Right cardiac atrium (tissue), 5 donors: Measurements from ENCODE around the gene LAMTOR2. TPM values are rescaled to one million over a fixed set of nuclear protein-coding genes. Genes with fewer than 3 reads are reported as not detected.
A peak's percentile ranks its signal among the peaks of the same experiment; 100 is the strongest.
"Not testable (repeated sequence)": the region's sequence is repeated elsewhere in the genome, so short reads cannot be mapped to it uniquely, and the experiment has no call there.

Experiments
- ATAC-seq, 2 donors: fragments of 200-7000 bp; cut with Tn5 transposase; one replicate each; pipeline versions ENCODE4 v1.8.0 to v1.9.1; 2020; ENCODE audit warnings: moderate library complexity in 2 of 2, mild to moderate bottlenecking in 1 of 2
- DNase-seq, 3 donors: peaks; one replicate each; pipeline ENCODE4 v3.0.0-alpha.2; 2020
- H3K27ac ChIP-seq: one replicate; pipeline ENCODE4 v1.5.1; 2013; ENCODE audit warnings: mild to moderate bottlenecking, low read length, control low read depth, moderate library complexity
- H3K27me3 ChIP-seq: one replicate; pipeline ENCODE4 v1.6.1; 2013; ENCODE audit not compliant: control insufficient read depth, insufficient read depth
- H3K4me1 ChIP-seq: one replicate; pipeline ENCODE4 v1.6.1; 2013; ENCODE audit warnings: low read length; ENCODE audit not compliant: control insufficient read depth, insufficient read depth
- H3K4me3 ChIP-seq: one replicate; pipeline ENCODE4 v1.5.1; 2013; ENCODE audit warnings: low read length, control low read depth
- H3K9me3 ChIP-seq: one replicate; pipeline ENCODE4 v1.6.1; 2013; ENCODE audit warnings: low read length; ENCODE audit not compliant: control insufficient read depth
- WGBS: extraction: QIAGEN DNeasy Blood & Tissue Kit; methylation state at CpG from one replicate; pipeline ENCODE4 v1.1.7; 2013; 5-methylcytosine and 5-hydroxymethylcytosine counted together
- intact Hi-C, 4 donors: fragments of 100-400 bp; cut with DNase I; formaldehyde crosslinking; loops; one replicate each; pipeline versions ENCODE4 v1.11.0 to v1.14.0; 2022 to 2023
- polyA plus RNA-seq: library from polyadenylated mRNA; stranded (reverse); fragments of 200-250 nt; gene quantifications from one replicate; pipeline ENCODE4 v1.2.3, GENCODE V29; 2013
- total RNA-seq, 4 donors: library from RNA; stranded (reverse); fragmentation: NEBNext Ultra II Directional; extraction: Animal tissue kit (Norgen Biotek cat#: 25700); gene quantifications; one replicate each; pipeline ENCODE4 v1.2.1, GENCODE V29; 2021
- donor health status: healthy with polysubstance abuse.
- donor health status: DM: no; HTN: yes; CAD: no.
- donor health status: DM: no; HTN: no; CAD: no.
- donor health status: DM: no; HTN: yes; CAD: no; lungs with severe emphysema.
- donor health status: DM: yes; HTN: yes; CAD: no.

Gene LAMTOR2
- total and polyA plus RNA-seq, 5 donors = 43.8 to 100 (median 54.8) TPM

GRCh38 chr1:156067262-156067661 is 12.7 kb downstream of the LAMTOR2 start:
- Histone ChIP-seq H3K4me3 (no peak overlapping the region), H3K4me1 (no peaks in the 10 kb centered on the region), H3K27ac (no peak overlapping the region), H3K27me3 (no peaks in the 10 kb centered on the region), H3K9me3 (no peaks in the 10 kb centered on the region)
- intact Hi-C loops = no loop called here
- ATAC-seq (no peak), DNase-seq (peak in 1 of 3 donors; percentile 3)
- 78% methylated on average over 2 of the region's 2 CpGs for WGBS

- Histone ChIP-seq H3K27me3 (no peaks in the 10 kb centered on the region), H3K4me1 (no peaks in the 10 kb centered on the region), H3K9me3 (no peaks in the 10 kb centered on the region), H3K4me3 (no peak overlapping the region), H3K27ac (no peak overlapping the region)
- 63% methylated on average over 3 of the region's 3 CpGs for WGBS
- intact Hi-C loops = no loop called here
- ATAC-seq (no peak), DNase-seq (peak in 2 of 3 donors; percentile 5 to 19)
These were observed 15.2 kb downstream of the LAMTOR2 start for GRCh38 chr1:156069490-156070455.

GRCh38 chr1:156070548-156070947 is 16.0 kb downstream of the LAMTOR2 start:
- ATAC-seq = no peak
- WGBS = 44% methylated on average over 4 of the region's 4 CpGs
- no peaks in the 10 kb centered on the region for H3K27me3 ChIP-seq
- H3K4me3 ChIP-seq = no peak overlapping the region
- H3K9me3 ChIP-seq = no peaks in the 10 kb centered on the region
- H3K4me1 ChIP-seq = no peaks in the 10 kb centered on the region
- H3K27ac ChIP-seq = no peak overlapping the region
- peak in 2 of 3 donors; percentile 35 to 37 for DNase-seq
- intact Hi-C loops = no loop called here

- H3K4me1 ChIP-seq, H3K9me3 ChIP-seq, H3K27me3 ChIP-seq, intact Hi-C loops, ATAC-seq, H3K4me3 ChIP-seq, H3K27ac ChIP-seq: not testable (repeated sequence)
- WGBS = 86% methylated on average over 7 of the region's 7 CpGs
- peak in 2 of 3 donors; percentile 1 to 3 for DNase-seq
These were observed 16.8 kb downstream of the LAMTOR2 start for GRCh38 chr1:156071332-156071816.

GRCh38 chr1:156072251-156072650 is 17.7 kb downstream of the LAMTOR2 start:
- no peak overlapping the region for H3K4me3 ChIP-seq
- no peaks in the 10 kb centered on the region for H3K27me3 ChIP-seq
- ATAC-seq (no peak), DNase-seq (peak in 2 of 3 donors; percentile 8 to 10)
- intact Hi-C loops = no loop called here
- H3K27ac ChIP-seq = no peak overlapping the region
- no peaks in the 10 kb centered on the region for H3K9me3 ChIP-seq
- no peaks in the 10 kb centered on the region for H3K4me1 ChIP-seq
- 59% methylated on average over 6 of the region's 6 CpGs for WGBS

- Histone ChIP-seq H3K4me3 (no peak overlapping the region), H3K27ac (no peak overlapping the region), H3K4me1 (no peaks in the 10 kb centered on the region), H3K9me3 (no peaks in the 10 kb centered on the region), H3K27me3 (no peaks in the 10 kb centered on the region)
- no peak for ATAC-seq
- DNase-seq = peak in 2 of 3 donors; percentile 3 to 13
- 32% methylated on average over 1 of the region's 1 CpG for WGBS
- intact Hi-C loops = no loop called here
These were observed 18.6 kb downstream of the LAMTOR2 start for GRCh38 chr1:156073110-156073687.

DNA sequence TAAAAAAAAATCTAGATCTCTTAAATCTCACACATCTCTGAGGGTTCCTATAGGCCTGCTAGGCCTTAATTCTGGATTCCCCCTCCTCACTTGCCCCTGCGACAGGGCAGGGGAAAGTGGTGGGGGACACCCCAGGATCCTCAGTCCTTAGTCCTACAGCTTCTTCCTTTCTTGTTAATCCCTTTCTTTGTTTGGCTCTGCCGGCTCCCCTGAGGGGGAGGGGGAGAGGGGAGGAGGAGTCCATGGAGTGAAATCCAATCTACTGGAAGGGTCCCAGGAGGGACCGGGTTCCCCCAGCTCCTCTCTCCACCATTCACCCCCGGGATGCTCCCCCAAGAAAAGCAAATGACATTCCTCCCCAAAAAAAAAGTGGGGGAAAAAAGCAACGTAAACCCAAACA is 19.2 kb downstream of the LAMTOR2 start:
- H3K27ac ChIP-seq = no peak overlapping the region
- H3K9me3 ChIP-seq = no peaks in the 10 kb centered on the region
- ATAC-seq (no peak), DNase-seq (peak in 1 of 3 donors; percentile 2)
- no peak overlapping the region for H3K4me3 ChIP-seq
- H3K4me1 ChIP-seq = no peaks in the 10 kb centered on the region
- H3K27me3 ChIP-seq = no peaks in the 10 kb centered on the region
- intact Hi-C loops = no loop called here
- 46% methylated on average over 5 of the region's 5 CpGs for WGBS

DNA sequence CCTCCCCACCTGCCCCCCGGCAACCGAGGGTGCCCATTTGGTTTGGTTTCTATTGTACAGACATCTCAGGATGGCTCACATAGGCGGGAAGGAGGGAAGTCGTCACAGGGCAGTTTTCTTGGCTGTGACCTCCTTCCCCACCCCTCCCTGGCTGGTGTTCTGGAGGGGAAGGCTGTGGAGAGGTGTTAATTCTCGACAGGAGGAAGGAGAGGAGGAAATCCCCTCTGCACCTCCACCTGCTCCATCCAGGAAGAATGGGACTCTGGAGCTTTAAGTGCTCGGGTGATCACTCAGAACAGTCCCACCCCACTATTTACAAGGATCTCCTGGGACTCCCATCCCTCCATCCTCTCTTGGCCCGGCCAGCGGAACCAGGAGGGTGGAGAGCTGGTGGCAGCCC is 20.1 kb downstream of the LAMTOR2 start:
- no peak for ATAC-seq
- no peak overlapping the region for H3K4me3 ChIP-seq
- H3K9me3 ChIP-seq = no peaks in the 10 kb centered on the region
- intact Hi-C loops = no loop called here
- H3K4me1 ChIP-seq = no peaks in the 10 kb centered on the region
- no peak overlapping the region for H3K27ac ChIP-seq
- peak in 2 of 3 donors; percentile 3 to 11 for DNase-seq
- no peaks in the 10 kb centered on the region for H3K27me3 ChIP-seq
- 47% methylated on average over 8 of the region's 8 CpGs for WGBS

DNA sequence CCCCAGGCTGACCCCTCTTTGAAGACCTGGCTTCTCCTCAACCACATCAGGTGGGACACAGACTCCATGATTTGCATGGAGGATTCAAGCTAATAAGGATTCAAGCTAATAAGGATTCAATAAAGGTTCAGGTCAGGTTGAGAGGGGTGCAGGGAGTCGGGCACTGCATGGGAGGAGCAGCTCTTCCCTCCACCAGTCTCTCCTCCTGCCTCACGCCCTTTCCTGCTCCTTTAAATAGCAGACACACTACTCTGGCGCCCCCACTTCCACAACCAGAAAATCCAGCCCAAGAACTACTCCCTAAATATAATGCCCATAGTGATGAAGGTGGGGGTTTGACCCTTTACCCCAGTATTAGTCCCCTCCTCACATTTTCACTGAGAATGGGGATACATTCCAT is 20.6 kb downstream of the LAMTOR2 start:
- peak in 2 of 3 donors; percentile 24 to 54 for DNase-seq
- Histone ChIP-seq H3K4me1 (no peaks in the 10 kb centered on the region), H3K27me3 (no peaks in the 10 kb centered on the region), H3K9me3 (no peaks in the 10 kb centered on the region), H3K27ac (no peak overlapping the region), H3K4me3 (no peak overlapping the region)
- intact Hi-C loops = no loop called here
- no peak for ATAC-seq
- WGBS = 33% methylated on average over 3 of the region's 3 CpGs

GRCh38 chr1:156075775-156076204 is 21.2 kb downstream of the LAMTOR2 start:
- ATAC-seq (peak in 1 of 2 donors; percentile 6), DNase-seq (peak in 1 of 3 donors; percentile 6)
- H3K9me3 ChIP-seq = no peaks in the 10 kb centered on the region
- no peak overlapping the region for H3K4me3 ChIP-seq
- intact Hi-C loops = no loop called here
- H3K4me1 ChIP-seq = no peaks in the 10 kb centered on the region
- H3K27me3 ChIP-seq = no peaks in the 10 kb centered on the region
- no peak overlapping the region for H3K27ac ChIP-seq
- 47% methylated on average over 4 of the region's 4 CpGs for WGBS
